ENCODE measurements around the gene CDC20B. TPM values are rescaled to one million over a fixed set of nuclear protein-coding genes. Genes with fewer than 3 reads are reported as not detected.

CDC20B gene
- total RNA-seq, 1 experiment from 2014 or later, result not detected

DNA sequence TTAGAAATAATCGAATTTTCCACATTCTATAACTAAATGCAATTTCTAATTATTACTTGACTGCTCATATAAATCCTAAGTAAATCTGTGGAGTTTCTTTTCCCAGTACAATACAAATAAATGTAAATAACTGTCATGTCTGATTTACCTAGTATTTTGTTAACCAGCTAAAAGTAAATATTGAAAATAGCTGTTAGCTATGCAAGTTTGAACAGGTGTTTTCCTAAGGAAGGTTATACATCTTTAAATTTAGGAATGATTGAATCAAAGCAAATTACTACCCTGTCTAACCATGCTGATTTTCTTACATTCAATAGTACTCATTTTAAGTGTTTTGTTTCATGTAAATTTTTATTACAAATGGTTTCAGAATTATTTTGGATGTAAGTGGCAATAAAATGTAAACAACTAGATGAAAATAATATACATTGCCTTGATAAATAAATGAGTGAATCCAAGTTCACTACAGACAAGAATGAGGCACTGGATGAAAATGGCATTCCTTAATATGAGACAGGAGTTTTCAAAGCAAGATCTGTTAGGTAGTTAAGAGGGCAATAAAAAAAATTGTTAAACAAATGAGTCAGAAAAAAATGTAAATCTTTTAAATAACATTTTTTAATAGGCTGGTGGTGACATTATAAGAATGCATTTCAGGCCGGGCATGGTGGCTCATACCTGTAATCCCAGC is 38.4 kb upstream of the CDC20B start:
- ChIA-PET POLR2A (no interaction called here), CTCF (no interaction called here)
- H3K4me3 ChIP-seq (ENCODE audit: low read depth, low read length), result no peak overlapping the region
- H3K9me3 ChIP-seq, result no peaks in the 10 kb centered on the region
- intact Hi-C loops (cut with micrococcal nuclease; ENCODE audit: unreplicated experiment), result no loop called here
- H3K4me1 ChIP-seq, result no peaks in the 10 kb centered on the region
- TF ChIP-seq, protein P1, sequence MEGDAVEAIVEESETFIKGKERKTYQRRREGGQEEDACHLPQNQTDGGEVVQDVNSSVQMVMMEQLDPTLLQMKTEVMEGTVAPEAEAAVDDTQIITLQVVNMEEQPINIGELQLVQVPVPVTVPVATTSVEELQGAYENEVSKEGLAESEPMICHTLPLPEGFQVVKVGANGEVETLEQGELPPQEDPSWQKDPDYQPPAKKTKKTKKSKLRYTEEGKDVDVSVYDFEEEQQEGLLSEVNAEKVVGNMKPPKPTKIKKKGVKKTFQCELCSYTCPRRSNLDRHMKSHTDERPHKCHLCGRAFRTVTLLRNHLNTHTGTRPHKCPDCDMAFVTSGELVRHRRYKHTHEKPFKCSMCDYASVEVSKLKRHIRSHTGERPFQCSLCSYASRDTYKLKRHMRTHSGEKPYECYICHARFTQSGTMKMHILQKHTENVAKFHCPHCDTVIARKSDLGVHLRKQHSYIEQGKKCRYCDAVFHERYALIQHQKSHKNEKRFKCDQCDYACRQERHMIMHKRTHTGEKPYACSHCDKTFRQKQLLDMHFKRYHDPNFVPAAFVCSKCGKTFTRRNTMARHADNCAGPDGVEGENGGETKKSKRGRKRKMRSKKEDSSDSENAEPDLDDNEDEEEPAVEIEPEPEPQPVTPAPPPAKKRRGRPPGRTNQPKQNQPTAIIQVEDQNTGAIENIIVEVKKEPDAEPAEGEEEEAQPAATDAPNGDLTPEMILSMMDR (IDR thresholded peaks at IDR 0.05; ENCODE audit: insufficient read depth in 1 of 2, low read depth in 1 of 2, low read length in 1 of 2, severe bottlenecking in 1 of 2, unreplicated experiment in 1 of 2), result no peak
- DNase-seq, result no peak
- Mint-ChIP-seq H3K4me1 (ENCODE audit: low read depth, unreplicated experiment) (no peaks in the 10 kb centered on the region), H3K4me3 (ENCODE audit: unreplicated experiment) (no peak overlapping the region), H3K9me3 (ENCODE audit: unreplicated experiment) (no peaks in the 10 kb centered on the region), H3K27ac (ENCODE audit: unreplicated experiment) (no peak overlapping the region), H3K27me3 (ENCODE audit: insufficient read depth, unreplicated experiment) (peaks cover 8% of the 10 kb centered on the region), H3K36me3 (ENCODE audit: insufficient read depth, unreplicated experiment) (no peaks in the 10 kb centered on the region)
- H3K27me3 ChIP-seq (replicated peaks; ENCODE audit: control insufficient read depth, insufficient read depth, low read length), result no peaks in the 10 kb centered on the region
- no peaks in the 10 kb centered on the region for H3K36me3 ChIP-seq (ENCODE audit: control insufficient read depth, insufficient read depth, low read length)
- BruUV-seq (replicated peaks), result no TSS peak

DNA sequence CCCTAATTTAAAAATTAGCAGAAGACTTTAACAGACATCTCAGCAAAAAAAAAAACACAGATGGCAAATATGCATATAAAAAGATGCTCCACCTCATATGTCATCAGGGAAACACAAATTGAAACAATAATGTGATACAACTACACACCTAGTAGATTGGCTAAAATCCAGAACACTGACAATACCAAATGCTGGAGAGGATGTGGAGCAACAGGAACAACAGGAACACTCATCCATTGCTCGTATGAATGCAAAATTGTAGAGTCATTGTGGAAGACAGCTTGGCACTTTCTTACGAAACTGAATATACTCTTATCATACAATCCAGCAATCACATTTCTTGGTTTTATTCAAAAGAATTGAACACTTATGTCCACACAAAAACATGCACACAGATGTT is 32.0 kb upstream of the CDC20B start:
- H3K4me3 Mint-ChIP-seq (ENCODE audit: unreplicated experiment), result no peak overlapping the region
- H3K36me3 ChIP-seq (ENCODE audit: control insufficient read depth, insufficient read depth, low read length), result no peaks in the 10 kb centered on the region
- intact Hi-C loops (cut with micrococcal nuclease; ENCODE audit: unreplicated experiment), result no loop called here
- H3K4me3 ChIP-seq (ENCODE audit: low read depth, low read length), result no peak overlapping the region
- no peaks in the 10 kb centered on the region for H3K36me3 Mint-ChIP-seq (ENCODE audit: insufficient read depth, unreplicated experiment)
- no TSS peak for BruUV-seq (replicated peaks)
- ChIA-PET POLR2A (no interaction called here), CTCF (no interaction called here)
- DNase-seq, result no peak
- peaks cover 30% of the 10 kb centered on the region for H3K27me3 Mint-ChIP-seq (ENCODE audit: insufficient read depth, unreplicated experiment)
- H3K9me3 ChIP-seq, result no peaks in the 10 kb centered on the region
- no peaks in the 10 kb centered on the region for H3K4me1 ChIP-seq
- H3K4me1 Mint-ChIP-seq (ENCODE audit: low read depth, unreplicated experiment), result no peaks in the 10 kb centered on the region
- no peaks in the 10 kb centered on the region for H3K9me3 Mint-ChIP-seq (ENCODE audit: unreplicated experiment)
- no peak overlapping the region for H3K27ac Mint-ChIP-seq (ENCODE audit: unreplicated experiment)
- TF ChIP-seq, protein P1 (IDR thresholded peaks at IDR 0.05; ENCODE audit: insufficient read depth in 1 of 2, low read depth in 1 of 2, low read length in 1 of 2, severe bottlenecking in 1 of 2, unreplicated experiment in 1 of 2), result no peak
- H3K27me3 ChIP-seq (replicated peaks; ENCODE audit: control insufficient read depth, insufficient read depth, low read length), result no peaks in the 10 kb centered on the region

DNA sequence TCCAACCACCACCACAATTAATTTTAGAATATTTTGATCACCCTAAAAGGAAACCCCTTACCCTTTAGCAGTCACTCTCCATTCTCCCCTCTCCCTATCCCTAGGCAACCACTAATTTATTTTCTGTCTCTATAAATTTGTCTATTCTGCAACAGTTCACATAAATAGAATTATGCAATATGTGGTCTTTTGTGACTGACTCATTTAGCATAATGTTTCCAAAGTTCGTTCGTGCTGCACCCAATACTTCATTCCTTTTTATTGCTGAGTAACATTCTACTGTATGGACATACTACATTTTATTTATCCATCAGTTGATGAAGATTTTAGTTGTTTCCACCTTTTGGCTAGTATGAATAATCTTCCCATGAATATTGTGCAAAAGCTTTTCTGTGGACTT is 18.2 kb upstream of the CDC20B start:
- H3K27me3 Mint-ChIP-seq (ENCODE audit: insufficient read depth, unreplicated experiment), result peaks cover 22% of the 10 kb centered on the region
- no peaks in the 10 kb centered on the region for H3K36me3 ChIP-seq (ENCODE audit: control insufficient read depth, insufficient read depth, low read length)
- H3K4me3 ChIP-seq (ENCODE audit: low read depth, low read length), result no peak overlapping the region
- H3K9me3 ChIP-seq, result no peaks in the 10 kb centered on the region
- CTCF ChIA-PET, result no interaction called here
- peaks cover 6% of the 10 kb centered on the region for H3K4me1 Mint-ChIP-seq (ENCODE audit: low read depth, unreplicated experiment)
- no peak overlapping the region for H3K27ac Mint-ChIP-seq (ENCODE audit: unreplicated experiment)
- TF ChIP-seq, protein P1 (IDR thresholded peaks at IDR 0.05; ENCODE audit: insufficient read depth in 1 of 2, low read depth in 1 of 2, low read length in 1 of 2, severe bottlenecking in 1 of 2, unreplicated experiment in 1 of 2), result no peak
- intact Hi-C loops (cut with micrococcal nuclease; ENCODE audit: unreplicated experiment), result no loop called here
- POLR2A ChIA-PET, result no interaction called here
- no peaks in the 10 kb centered on the region for H3K36me3 Mint-ChIP-seq (ENCODE audit: insufficient read depth, unreplicated experiment)
- H3K27me3 ChIP-seq (replicated peaks; ENCODE audit: control insufficient read depth, insufficient read depth, low read length), result peaks cover 5% of the 10 kb centered on the region
- BruUV-seq (replicated peaks), result no TSS peak
- H3K9me3 Mint-ChIP-seq (ENCODE audit: unreplicated experiment), result no peaks in the 10 kb centered on the region
- H3K4me1 ChIP-seq, result peaks cover 6% of the 10 kb centered on the region; the same call in 1 of the 2 replicates
- DNase-seq, result no peak
- H3K4me3 Mint-ChIP-seq (ENCODE audit: unreplicated experiment), result no peak overlapping the region
